Tibial nerve (tissue), 3 donors: ENCODE measurements around the gene LAMP1.

Experiments used
- POLR2A ChIP-seq, 2 donors: fragments of 450-650 bp; IDR thresholded peaks; one replicate each; pipeline ENCODE4 v1.6.1; 2017; ENCODE audit warnings: antibody characterized with exemption in 2 of 2, mild to moderate bottlenecking in 2 of 2, moderate library complexity in 2 of 2
- TF ChIP-seq, protein P1 (sequence below), 5 experiments: fragments of 200-600 bp in 3 of 5; fragments of 450-650 bp in 2 of 5; sonication (generic) in 3 of 5; IDR thresholded peaks; one replicate each; pipeline ENCODE4 v1.5.1; 2016 to 2019; ENCODE audit warnings: antibody characterized with exemption in 5 of 5, mild to moderate bottlenecking in 3 of 5, moderate library complexity in 2 of 5

DNA sequence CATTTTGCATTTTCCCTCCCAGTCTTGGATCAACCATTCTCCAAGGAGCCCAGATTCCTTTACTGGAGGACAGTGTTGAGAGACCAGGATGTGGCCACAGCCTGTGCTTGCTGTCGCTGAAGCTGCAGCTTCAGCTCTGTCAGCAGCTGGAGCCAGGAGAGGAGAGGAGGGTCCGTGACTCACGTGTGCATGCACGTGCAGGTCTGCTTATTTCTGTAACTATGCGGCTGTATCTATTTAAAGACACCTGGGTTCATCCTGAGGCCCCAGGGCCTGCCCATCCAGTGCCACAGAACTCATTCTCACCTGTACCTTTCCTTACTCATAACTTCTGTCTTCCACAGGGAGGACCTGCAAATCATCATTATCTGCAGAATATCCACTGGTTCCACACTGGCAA, 8.2 kb upstream of the LAMP1 start:
- TF ChIP-seq, protein P1, sequence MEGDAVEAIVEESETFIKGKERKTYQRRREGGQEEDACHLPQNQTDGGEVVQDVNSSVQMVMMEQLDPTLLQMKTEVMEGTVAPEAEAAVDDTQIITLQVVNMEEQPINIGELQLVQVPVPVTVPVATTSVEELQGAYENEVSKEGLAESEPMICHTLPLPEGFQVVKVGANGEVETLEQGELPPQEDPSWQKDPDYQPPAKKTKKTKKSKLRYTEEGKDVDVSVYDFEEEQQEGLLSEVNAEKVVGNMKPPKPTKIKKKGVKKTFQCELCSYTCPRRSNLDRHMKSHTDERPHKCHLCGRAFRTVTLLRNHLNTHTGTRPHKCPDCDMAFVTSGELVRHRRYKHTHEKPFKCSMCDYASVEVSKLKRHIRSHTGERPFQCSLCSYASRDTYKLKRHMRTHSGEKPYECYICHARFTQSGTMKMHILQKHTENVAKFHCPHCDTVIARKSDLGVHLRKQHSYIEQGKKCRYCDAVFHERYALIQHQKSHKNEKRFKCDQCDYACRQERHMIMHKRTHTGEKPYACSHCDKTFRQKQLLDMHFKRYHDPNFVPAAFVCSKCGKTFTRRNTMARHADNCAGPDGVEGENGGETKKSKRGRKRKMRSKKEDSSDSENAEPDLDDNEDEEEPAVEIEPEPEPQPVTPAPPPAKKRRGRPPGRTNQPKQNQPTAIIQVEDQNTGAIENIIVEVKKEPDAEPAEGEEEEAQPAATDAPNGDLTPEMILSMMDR (IDR thresholded peaks at IDR 0.05) = no peak
- TF ChIP-seq POLR2A (IDR thresholded peaks at IDR 0.05) = no peak
